ENCODE measurements around the gene RHBDL2.
"Not testable (repeated sequence)": the region's sequence is repeated elsewhere in the genome, so short reads cannot be mapped to it uniquely, and the experiment has no call there.

Gene RHBDL2

GRCh38 chr1:38929476-38929875, 12.2 kb downstream of the RHBDL2 start:
- DNase-seq: no peak

GRCh38 chr1:38929054-38929453, 12.6 kb downstream of the RHBDL2 start:
- DNase-seq: no peak

- DNase-seq: no peak
Measured at GRCh38 chr1:38926091-38926490, 15.5 kb downstream of the RHBDL2 start.

DNA sequence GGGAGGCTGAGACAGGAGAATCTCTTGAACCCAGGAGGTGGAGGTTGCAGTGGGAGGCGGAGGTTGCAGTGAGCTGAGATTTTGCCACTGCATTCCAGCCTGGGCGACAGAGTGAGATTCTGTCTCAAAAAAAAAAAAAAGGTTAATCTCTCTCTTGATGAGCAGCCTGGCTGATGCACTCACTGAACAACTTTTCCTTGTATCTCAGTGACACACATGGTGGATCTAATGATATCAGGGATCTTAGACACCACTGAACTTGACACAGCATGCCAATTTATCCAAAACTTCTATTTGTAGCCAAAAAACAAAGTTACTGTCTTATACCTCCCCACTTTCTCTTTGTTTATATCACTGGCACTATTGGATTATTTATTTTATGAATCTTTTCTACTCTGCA, 16.2 kb downstream of the RHBDL2 start:
- no peak for DNase-seq

GRCh38 chr1:38923607-38924006, 18.0 kb downstream of the RHBDL2 start:
- DNase-seq: no peak

DNA sequence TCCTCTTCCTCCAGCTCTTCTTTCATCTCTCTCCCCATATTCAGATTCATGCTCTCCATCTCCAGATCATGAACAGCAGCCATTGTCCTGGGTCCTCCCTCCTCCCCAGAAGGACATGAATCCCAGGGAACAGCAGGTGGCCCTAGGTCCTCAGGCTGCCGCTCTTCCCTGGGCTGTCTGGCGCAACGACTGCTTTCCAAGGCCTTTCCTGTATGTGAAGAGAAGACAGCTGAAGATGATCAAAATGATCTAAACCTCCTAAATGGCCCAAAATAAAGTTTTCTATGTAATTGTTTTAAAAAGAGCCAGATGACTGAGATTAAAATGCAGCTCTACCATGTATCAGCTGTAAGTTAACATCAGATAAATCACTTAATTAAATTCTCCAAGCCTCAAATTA, 22.5 kb downstream of the RHBDL2 start:
- DNase-seq: no peak

DNA sequence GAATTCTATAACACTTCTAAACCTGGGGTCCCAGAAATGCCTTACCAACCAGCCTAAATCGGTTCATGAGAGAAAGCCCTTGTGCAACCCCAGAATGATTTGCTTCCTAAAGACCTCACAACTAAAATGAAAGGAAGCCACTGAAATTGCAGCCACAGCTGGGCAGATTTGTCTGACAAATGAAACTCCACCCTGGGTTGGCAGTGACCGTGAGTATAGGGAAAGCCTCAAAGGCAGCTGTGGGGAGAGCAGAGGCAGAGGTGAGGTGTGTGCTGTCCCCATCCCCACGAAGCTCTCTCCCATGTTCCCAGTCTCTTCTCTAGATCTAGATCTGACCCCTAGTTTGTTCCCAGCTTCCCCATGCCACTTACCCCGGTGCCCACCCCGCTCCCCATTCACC, 23.1 kb downstream of the RHBDL2 start:
- DNase-seq: no peak

- no peak for DNase-seq
Measured at GRCh38 chr1:38917772-38918171, 23.9 kb downstream of the RHBDL2 start.

DNA sequence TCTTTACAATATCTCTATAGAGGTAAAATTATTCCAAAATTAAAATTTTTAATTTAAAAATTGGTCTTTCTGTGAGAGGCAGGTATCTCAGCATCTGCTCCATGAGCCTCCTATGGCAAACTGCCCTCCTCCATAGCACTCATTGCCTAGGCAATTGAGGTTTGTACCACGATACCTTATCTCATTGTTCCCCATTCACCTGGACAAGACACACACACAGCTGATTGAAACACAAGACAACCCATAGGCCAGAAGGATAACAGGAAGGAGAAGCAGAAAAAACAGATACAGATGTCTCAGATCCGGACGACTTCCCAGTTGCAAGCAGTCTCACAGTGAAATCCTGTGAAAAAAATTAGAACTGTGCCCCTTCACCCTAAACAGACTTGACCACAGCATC, 24.3 kb downstream of the RHBDL2 start:
- DNase-seq: no peak

DNA sequence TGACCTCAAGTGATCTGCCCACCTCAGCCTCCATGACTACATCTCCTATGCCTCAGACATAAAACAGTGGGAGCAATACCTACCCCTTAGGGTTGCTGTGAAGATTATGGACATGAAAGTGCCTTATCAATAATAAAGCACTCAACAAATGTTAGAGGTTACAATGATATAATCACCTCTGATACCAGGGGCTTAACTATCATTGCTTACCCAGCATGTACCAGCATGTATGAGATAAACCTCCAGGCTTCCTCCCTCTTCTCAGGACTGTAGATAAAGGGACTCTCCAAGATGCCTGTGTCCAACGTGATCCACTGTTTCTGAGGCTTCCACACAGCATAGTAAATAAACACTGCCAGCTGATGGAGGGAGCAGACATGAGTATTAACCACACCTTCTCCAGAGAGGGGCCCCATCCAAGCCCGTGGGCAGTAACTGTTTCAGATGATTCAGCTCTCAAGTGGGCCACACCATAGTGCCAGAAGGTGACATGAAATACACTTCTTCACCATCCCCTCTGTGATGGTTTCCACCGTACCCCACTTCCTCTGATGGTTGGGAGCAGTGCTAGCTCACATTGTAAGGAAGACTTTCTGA, 26.2 kb downstream of the RHBDL2 start:
- DNase-seq: no peak

DNA sequence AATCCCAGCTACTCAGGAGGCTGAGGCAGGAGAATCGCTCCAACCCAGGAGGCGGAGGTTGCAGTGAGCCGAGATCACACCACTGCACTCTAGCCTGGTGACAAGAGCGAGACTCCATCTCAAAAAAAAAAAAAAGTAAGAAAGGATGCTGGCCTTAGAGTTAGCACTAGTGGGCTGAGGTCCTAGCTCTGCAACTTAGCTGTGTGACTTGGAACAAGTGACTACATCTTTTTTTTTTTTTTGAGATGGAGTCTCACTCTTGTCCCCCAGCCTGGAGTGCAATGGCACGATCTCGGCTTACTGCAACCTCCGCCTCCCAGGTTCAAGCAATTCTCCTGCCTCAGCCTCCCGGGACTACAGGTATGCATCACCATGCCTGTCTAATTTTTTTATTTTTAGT, 26.7 kb downstream of the RHBDL2 start:
- DNase-seq: not testable (repeated sequence)

GRCh38 chr1:38908821-38909220, 32.8 kb downstream of the RHBDL2 start:
- no peak for DNase-seq

DNA sequence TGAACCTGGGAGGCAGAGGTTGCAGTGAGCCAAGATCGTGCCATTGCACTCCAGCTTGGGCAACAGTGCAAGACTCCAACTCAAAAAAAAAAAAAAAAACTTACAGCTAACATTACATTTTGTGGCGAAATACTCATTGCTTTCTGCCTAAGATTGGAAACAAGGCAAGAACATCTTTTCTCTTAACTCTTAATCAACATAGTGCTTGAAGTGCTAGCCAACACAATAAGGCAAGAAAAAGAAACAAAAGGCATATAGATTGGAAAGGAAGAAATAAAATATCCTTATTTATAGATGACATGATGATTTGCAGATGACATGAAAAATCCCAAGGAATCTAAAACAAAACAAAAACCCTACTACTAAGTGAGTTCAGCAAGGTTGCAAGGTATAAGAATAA, 35.6 kb downstream of the RHBDL2 start:
- DNase-seq: no peak

- DNase-seq: no peak
Measured at GRCh38 chr1:38899560-38899959, 42.1 kb downstream of the RHBDL2 start.

DNA sequence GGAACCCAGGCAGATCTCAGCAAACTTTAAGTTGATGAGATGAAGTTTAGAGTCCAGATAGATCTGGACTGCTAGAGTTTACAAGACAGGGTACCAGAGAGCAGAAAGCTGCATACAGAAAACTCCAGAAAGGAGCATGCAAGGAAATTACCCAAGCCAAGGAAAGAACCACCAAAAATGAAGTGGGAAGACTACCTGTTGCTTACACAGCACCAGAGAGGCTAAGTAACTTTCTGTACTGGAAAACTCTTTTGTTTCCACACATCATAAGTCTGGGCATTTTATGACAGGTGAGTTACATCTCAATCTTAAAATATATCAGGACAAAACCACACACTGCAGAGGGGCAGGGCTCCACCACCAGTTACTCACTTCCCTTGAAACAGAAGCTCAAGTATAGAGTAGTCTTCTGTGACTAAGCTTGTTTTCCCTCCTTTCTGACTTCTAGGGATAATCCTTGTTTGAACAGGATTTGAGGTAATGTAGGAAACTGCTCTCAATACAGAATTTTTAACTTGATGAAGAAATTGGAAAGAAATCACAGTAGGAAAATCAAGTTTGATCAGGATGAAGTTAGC, 42.9 kb downstream of the RHBDL2 start:
- no peak for DNase-seq

- no peak for DNase-seq
Measured at GRCh38 chr1:38896169-38896568, 45.5 kb downstream of the RHBDL2 start.

DNA sequence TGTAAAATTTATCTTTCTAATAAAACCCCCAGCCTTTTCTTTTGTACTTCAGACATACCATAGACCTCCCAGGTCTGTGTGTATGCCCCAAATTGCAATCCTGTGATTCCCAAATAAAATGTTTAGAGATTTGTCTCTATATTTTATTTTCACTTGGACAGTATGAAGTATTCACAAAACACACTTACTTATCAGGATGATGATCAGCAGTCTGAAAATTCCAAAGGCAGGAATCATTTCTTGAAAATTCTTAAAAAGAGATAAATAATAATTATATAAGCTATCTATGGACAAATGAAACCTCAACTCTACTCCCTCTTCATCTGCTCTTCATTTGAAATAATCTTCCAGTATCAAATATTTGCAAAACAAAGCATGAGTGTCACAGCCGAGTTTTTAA, 48.7 kb downstream of the RHBDL2 start:
- DNase-seq: no peak

- no peak for DNase-seq
Measured at GRCh38 chr1:38891753-38892152, 49.9 kb downstream of the RHBDL2 start.

DNA sequence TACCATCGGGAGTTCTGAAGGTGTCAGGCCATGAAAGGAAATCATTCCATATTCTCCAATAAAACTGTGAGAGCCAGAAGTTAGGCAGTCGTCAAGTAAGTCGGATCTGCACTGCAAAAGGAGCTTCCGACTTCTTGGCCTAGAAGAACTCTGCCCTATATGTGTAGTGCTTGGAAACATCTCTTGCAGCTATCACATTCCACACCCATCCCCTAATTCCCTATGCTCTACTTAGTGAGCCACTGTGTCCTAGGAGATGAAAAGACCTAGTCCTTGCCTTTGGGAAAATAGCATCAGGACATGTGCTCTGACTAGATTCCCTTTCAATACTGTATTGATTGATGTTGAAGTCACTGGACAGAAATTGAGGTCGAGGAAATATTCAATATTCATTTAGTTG, 52.0 kb downstream of the RHBDL2 start:
- no peak for DNase-seq

DNA sequence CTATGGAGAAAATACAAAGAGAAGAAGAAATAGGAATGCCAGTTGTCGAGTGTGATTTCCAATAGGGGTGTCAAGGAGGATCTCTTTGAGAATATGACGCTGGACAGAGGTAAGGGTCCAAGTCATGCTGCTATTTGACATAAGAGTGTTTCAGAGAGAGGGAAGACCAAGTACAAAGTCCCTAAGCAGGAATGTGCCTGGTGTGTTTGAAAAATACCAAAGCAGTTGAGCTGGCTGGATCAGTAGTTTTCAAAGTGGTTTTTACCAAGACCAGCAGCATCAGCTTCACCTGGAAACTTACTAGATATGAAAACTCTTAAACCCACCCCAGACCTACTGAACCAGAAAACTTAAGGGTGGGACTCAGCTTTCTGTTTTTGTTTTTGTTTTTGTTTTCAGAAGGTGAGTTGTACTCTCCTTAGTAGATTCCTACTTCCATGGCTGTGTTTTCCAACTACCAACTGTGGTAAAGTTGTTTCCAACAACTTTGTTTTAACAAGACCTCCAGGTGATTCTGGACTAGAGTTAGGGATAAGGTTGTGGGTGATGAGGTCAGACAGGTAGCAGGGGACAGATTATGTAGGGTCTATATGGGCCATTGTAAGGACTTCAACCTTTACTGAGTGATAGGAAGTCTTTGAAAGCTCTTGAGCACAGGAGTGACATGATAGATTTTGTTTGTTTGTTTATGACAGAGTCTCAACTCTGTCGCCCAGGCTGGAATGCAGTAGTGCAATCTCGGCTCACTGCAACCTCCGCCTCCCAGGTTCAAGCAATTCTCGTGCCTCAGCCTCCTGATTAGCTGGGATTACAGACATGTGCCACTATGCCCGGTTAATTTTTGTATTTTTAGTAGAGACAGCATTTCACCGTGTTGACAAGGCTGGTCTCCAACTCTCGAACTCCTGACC, 53.0 kb downstream of the RHBDL2 start:
- DNase-seq: no peak

- DNase-seq: no peak
Measured at GRCh38 chr1:38885092-38885491, 56.5 kb downstream of the RHBDL2 start.

DNA sequence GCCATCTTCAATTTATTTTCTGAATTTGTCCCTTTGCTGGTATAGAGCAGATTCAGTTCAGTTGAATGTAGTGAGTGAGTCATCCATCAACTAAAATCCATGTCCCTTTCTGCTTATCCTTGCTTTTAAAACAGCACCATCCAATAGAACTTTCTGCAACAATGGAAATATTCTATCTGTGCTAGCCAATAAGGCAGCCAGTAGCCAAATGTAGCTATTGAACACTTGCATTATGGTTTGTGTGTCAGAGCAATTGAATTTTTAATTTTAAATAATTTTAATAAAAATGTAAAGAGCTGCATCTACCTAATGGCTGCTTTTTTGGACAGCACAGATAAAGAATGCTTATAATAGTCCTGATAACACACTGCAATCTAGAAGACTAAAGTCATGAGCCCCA, 60.1 kb downstream of the RHBDL2 start, which contains the start of gene GJA9:
Gene GJA9, minus strand, starts transcription at position 101 of the 400 bp plus-strand sequence. CDS start 5,489 bp downstream, outside the sequence.
- DNase-seq: no peak

DNA sequence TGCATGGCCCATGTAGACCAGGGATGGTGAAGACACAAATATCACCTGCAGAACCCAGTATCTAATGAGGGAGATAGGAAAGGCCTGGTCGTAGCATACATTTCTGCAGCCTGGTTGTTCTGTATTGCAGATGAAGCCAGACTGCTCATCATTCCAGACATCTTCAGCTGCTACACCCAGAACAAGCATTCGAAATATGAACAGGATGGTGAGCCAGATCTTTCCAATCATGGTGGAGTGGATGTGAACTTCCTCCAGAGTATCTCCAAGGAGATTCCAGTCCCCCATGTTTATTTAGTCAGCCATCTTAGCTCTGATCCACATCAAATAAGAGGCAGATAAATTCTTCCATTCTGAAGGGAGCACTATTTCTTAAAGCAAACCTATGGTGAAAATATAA, 65.8 kb downstream of the RHBDL2 start:
- DNase-seq: no peak
